Activated naive CD4-positive, alpha-beta T cell treated with anti-CD3 and anti-CD28 coated beads, Interleukin-2, amount 50 U/mL, for 72 hours (primary cell): ENCODE data around the gene RANBP6. TPM values are rescaled to one million over a fixed set of nuclear protein-coding genes. Genes with fewer than 3 reads are reported as not detected.
"Not testable (repeated sequence)": the region's sequence is repeated elsewhere in the genome, so short reads cannot be mapped to it uniquely, and the experiment has no call there.

Experiments used
- ATAC-seq, 2 donors: fragments of 150-1000 bp; cut with Tn5 transposase; 2 replicates each; pipeline ENCODE4 v1.10.0; 2021; ENCODE audit warnings: mild to moderate bottlenecking in 2 of 2, moderate library complexity in 2 of 2
- DNase-seq, 2 donors: peaks; one replicate each; pipeline ENCODE4 v3.0.0; 2021 to 2022; ENCODE audit warnings: low spot score in 2 of 2
- H3K27ac Mint-ChIP-seq, 2 donors: one replicate each; pipeline ENCODE4 v1.8.0; 2022; ENCODE audit warnings: mild to moderate bottlenecking in 2 of 2, mixed read lengths in 2 of 2
- H3K36me3 Mint-ChIP-seq, 2 donors: one replicate each; pipeline ENCODE4 v1.8.0; 2022; ENCODE audit warnings: mixed read lengths in 2 of 2
- H3K9me3 Mint-ChIP-seq, 2 donors: one replicate each; pipeline ENCODE4 v1.8.0; 2022; ENCODE audit warnings: mixed read lengths in 2 of 2
- total RNA-seq, 2 donors: library from RNA; stranded (reverse); gene quantifications; one replicate each; pipeline ENCODE4 v1.2.3, GENCODE V29; 2022

The RANBP6 gene
- 10 to 100 TPM; 18.5 to 21.1 TPM for total RNA-seq

GRCh38 chr9:6015278-6016157 lies at the start of gene RANBP6:
RANBP6 (minus strand) TSS chr9:6015624; CDS start chr9:6015607, 17 bp downstream.
- Mint-ChIP-seq H3K9me3 (peaks cover 12 to 23% of the 10 kb centered on the region in 2 donors), H3K27ac (peak within 1 kb of the TSS; percentile 94 to 96), H3K36me3 (peaks cover 38 to 49% of the 10 kb centered on the region in 2 donors)
- DNase-seq (peak; percentile 86 to 87), ATAC-seq (peak; percentile 96 to 97)

GRCh38 chr9:6063146-6063545 lies 47.7 kb upstream of the RANBP6 start:
- peaks cover 17 to 20% of the 10 kb centered on the region in 2 donors for H3K36me3 Mint-ChIP-seq
- not testable (repeated sequence) for ATAC-seq, DNase-seq

GRCh38 chr9:6055666-6056065 lies 40.2 kb upstream of the RANBP6 start:
- ATAC-seq = no peak
- no peak for DNase-seq
- Mint-ChIP-seq H3K27ac (no peak overlapping the region), H3K9me3 (peaks cover 0 to 4% of the 10 kb centered on the region in 2 donors), H3K36me3 (no peaks in the 10 kb centered on the region)

More at GRCh38 chr9:6063146-6063545, 47.7 kb upstream of the RANBP6 start:
- H3K9me3 Mint-ChIP-seq = peaks cover 9 to 28% of the 10 kb centered on the region in 2 donors
- not testable (repeated sequence) for H3K27ac Mint-ChIP-seq

GRCh38 chr9:6055216-6055615 lies 39.8 kb upstream of the RANBP6 start:
- ATAC-seq (peak; percentile 70 to 79), DNase-seq (peak in 1 of 2 donors; percentile 66)
- H3K27ac Mint-ChIP-seq = no peak overlapping the region
- H3K9me3 Mint-ChIP-seq = no peaks in the 10 kb centered on the region
- H3K36me3 Mint-ChIP-seq = no peaks in the 10 kb centered on the region

GRCh38 chr9:6054280-6055099 lies 39.1 kb upstream of the RANBP6 start:
- no peaks in the 10 kb centered on the region for H3K36me3 Mint-ChIP-seq
- H3K9me3 Mint-ChIP-seq = no peaks in the 10 kb centered on the region
- DNase-seq (peak in 1 of 2 donors; percentile 62), ATAC-seq (peak; percentile 77 to 78)
- H3K27ac Mint-ChIP-seq = no peak overlapping the region

- H3K27ac Mint-ChIP-seq = no peak overlapping the region
- ATAC-seq (no peak), DNase-seq (no peak)
- H3K36me3 Mint-ChIP-seq = no peaks in the 10 kb centered on the region
- no peaks in the 10 kb centered on the region for H3K9me3 Mint-ChIP-seq
Measured at GRCh38 chr9:6052293-6052919, 37.0 kb upstream of the RANBP6 start.

GRCh38 chr9:6051511-6051950 lies 36.1 kb upstream of the RANBP6 start:
- DNase-seq (no peak), ATAC-seq (no peak)
- H3K27ac Mint-ChIP-seq = no peak overlapping the region
- H3K36me3 Mint-ChIP-seq = no peaks in the 10 kb centered on the region
- H3K9me3 Mint-ChIP-seq = no peaks in the 10 kb centered on the region

GRCh38 chr9:6049798-6050197 lies 34.4 kb upstream of the RANBP6 start:
- ATAC-seq = peak; percentile 78 to 85

GRCh38 chr9:6048039-6048438 lies 32.6 kb upstream of the RANBP6 start:
- H3K27ac Mint-ChIP-seq = no peak overlapping the region
- DNase-seq = no peak

More at GRCh38 chr9:6049798-6050197, 34.4 kb upstream of the RANBP6 start:
- H3K9me3 Mint-ChIP-seq = no peaks in the 10 kb centered on the region
- no peaks in the 10 kb centered on the region for H3K36me3 Mint-ChIP-seq
- H3K27ac Mint-ChIP-seq = peak overlapping the region in 1 of 2 donors; percentile 50
- DNase-seq = peak in 1 of 2 donors; percentile 58

GRCh38 chr9:6047020-6047419 lies 31.6 kb upstream of the RANBP6 start:
- DNase-seq = no peak
- H3K27ac Mint-ChIP-seq = no peak overlapping the region
- no peaks in the 10 kb centered on the region for H3K9me3 Mint-ChIP-seq
- peaks cover 0 to under 1% of the 10 kb centered on the region in 2 donors for H3K36me3 Mint-ChIP-seq
- peak in 1 of 2 donors; percentile 61 for ATAC-seq

More at GRCh38 chr9:6048039-6048438, 32.6 kb upstream of the RANBP6 start:
- Mint-ChIP-seq H3K9me3 (no peaks in the 10 kb centered on the region), H3K36me3 (no peaks in the 10 kb centered on the region)
- ATAC-seq = no peak

- peaks cover 0 to 5% of the 10 kb centered on the region in 2 donors for H3K36me3 Mint-ChIP-seq
- H3K27ac Mint-ChIP-seq = no peak overlapping the region
- H3K9me3 Mint-ChIP-seq = peaks cover 0 to 3% of the 10 kb centered on the region in 2 donors
- DNase-seq (no peak), ATAC-seq (no peak)
Measured at GRCh38 chr9:6045364-6045763, 29.9 kb upstream of the RANBP6 start.

GRCh38 chr9:6040077-6040476 lies 24.7 kb upstream of the RANBP6 start:
- Mint-ChIP-seq H3K36me3 (peaks cover 0 to 5% of the 10 kb centered on the region in 2 donors), H3K9me3 (peaks cover 0 to 3% of the 10 kb centered on the region in 2 donors), H3K27ac (no peak overlapping the region)
- DNase-seq (no peak), ATAC-seq (peak in 1 of 2 donors; percentile 22)

- H3K36me3 Mint-ChIP-seq = no peaks in the 10 kb centered on the region
- DNase-seq = no peak
- no peak for ATAC-seq
- peaks cover 0 to under 1% of the 10 kb centered on the region in 2 donors for H3K9me3 Mint-ChIP-seq
- H3K27ac Mint-ChIP-seq = no peak overlapping the region
Measured at GRCh38 chr9:6036391-6036790, 21.0 kb upstream of the RANBP6 start.

- no peaks in the 10 kb centered on the region for H3K9me3 Mint-ChIP-seq
- ATAC-seq (peak; percentile 24 to 52), DNase-seq (no peak)
- H3K36me3 Mint-ChIP-seq = no peaks in the 10 kb centered on the region
- H3K27ac Mint-ChIP-seq = no peak overlapping the region
Measured at GRCh38 chr9:6034954-6035353, 19.5 kb upstream of the RANBP6 start.

- no peaks in the 10 kb centered on the region for H3K36me3 Mint-ChIP-seq
- DNase-seq (no peak), ATAC-seq (no peak)
- H3K27ac Mint-ChIP-seq = no peak overlapping the region
- H3K9me3 Mint-ChIP-seq = no peaks in the 10 kb centered on the region
Measured at GRCh38 chr9:6029604-6030274, 14.3 kb upstream of the RANBP6 start.

GRCh38 chr9:6024035-6024554 lies 8.7 kb upstream of the RANBP6 start:
- Mint-ChIP-seq H3K27ac (no peak overlapping the region), H3K9me3 (peaks cover 4 to 9% of the 10 kb centered on the region in 2 donors), H3K36me3 (peaks cover 0 to 4% of the 10 kb centered on the region in 2 donors)
- DNase-seq (peak in 1 of 2 donors; percentile 14), ATAC-seq (peak; percentile 48 to 66)
